ENCODE results near the gene MAPK9.

GRCh38 chr5:180329138-180329435 is 37.2 kb upstream of the MAPK9 start:
- no peak for TF ChIP-seq CTCF (IDR thresholded peaks at IDR 0.05)
- TF ChIP-seq EP300 (IDR thresholded peaks at IDR 0.05), result no peak
- no peak for TF ChIP-seq POLR2A (IDR thresholded peaks at IDR 0.05)

Measured in ovary (tissue), 3 donors.